Fibroblast of pulmonary artery (primary cell): ENCODE data around the gene SETD4.

Experiments
- DNase-seq: peaks from one replicate; pipeline ENCODE4 v3.0.0-alpha.2; 2010; ENCODE audit warnings: low read depth
- H3K4me3 ChIP-seq: replicated peaks from 2 replicates; pipeline ENCODE4 v1.5.1; 2011; ENCODE audit warnings: low read depth, mild to moderate bottlenecking, control low read depth, low read length, moderate library complexity
- TF ChIP-seq, protein P1 (sequence below): IDR thresholded peaks from 2 replicates; pipeline ENCODE4 v1.5.1; 2011; ENCODE audit warnings: mild to moderate bottlenecking, control low read depth, low read length, inconsistent platforms; ENCODE audit errors: missing control alignments

Gene SETD4

DNA sequence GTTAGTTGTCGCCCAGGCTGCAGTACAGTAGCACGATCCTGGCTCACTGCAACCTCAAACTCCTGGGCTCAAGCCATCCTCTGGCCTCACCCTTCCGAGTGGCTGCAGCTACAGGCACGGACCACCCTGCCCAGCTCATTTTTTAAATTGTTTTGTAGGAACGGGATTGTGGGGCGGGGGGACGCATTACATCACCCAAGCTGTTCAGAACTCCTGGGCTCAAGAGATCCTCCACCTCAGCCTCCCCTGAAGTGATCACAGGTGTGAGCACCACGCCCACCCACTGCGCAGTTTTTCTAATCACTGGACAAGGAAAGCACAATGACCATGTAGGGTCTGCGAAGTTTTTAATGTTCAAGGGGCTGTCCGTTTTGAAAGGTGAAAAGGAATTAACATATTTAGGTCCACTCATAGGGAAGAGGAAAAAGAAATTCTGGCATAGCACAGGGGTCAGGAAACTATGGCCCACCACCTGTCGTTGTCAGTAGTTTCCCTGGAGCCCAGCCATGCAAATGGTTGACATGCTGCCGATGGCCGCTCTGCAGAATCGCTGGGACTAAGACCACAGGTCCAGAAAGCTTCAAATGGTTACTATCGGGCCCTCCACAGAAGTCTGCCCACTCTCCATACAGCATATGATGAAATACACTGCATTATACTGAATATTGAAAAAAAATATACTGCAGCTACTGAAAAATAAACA, 26.0 kb downstream of the SETD4 start:
- DNase-seq = no peak
- TF ChIP-seq, protein P1, sequence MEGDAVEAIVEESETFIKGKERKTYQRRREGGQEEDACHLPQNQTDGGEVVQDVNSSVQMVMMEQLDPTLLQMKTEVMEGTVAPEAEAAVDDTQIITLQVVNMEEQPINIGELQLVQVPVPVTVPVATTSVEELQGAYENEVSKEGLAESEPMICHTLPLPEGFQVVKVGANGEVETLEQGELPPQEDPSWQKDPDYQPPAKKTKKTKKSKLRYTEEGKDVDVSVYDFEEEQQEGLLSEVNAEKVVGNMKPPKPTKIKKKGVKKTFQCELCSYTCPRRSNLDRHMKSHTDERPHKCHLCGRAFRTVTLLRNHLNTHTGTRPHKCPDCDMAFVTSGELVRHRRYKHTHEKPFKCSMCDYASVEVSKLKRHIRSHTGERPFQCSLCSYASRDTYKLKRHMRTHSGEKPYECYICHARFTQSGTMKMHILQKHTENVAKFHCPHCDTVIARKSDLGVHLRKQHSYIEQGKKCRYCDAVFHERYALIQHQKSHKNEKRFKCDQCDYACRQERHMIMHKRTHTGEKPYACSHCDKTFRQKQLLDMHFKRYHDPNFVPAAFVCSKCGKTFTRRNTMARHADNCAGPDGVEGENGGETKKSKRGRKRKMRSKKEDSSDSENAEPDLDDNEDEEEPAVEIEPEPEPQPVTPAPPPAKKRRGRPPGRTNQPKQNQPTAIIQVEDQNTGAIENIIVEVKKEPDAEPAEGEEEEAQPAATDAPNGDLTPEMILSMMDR = no peak
- no peak overlapping the region for H3K4me3 ChIP-seq

DNA sequence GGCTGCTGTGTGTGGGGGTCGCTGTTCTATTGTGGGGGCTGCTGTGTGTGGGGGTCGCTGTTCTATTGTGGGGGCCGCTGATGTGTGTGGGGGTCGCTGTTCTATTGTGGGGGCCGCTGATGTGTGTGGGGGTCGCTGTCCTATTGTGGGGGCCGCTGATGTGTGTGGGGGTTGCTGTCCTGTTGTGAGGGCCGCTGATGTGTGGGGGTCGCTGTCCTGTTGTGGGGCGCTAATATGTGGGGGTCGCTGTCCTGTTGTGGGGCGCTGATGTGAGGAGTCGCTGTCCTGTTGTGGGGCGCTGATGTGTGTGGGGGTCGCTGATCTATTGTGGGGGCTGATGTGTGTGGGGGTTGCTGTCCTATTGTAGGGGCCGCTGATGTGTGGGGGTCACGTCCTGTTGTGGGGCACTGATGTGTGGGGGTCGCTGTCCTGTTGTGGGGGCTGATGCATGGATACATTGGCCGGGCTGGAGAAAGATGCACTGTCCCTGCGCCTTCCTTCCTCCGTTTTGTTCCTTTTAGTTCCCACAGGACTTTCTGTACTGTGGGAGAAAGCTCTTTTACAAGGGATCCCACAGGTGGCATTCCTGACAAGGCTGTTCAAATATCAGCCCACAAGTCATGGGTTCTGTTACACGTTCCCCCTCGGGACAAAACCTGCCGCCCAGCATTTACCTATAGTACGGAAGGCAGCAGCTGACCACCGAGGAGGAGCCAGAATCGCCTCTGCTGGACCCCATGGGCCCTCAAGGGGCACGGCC, 27.5 kb downstream of the SETD4 start:
- H3K4me3 ChIP-seq = no peak overlapping the region
- TF ChIP-seq, protein P1 = no peak
- no peak for DNase-seq

DNA sequence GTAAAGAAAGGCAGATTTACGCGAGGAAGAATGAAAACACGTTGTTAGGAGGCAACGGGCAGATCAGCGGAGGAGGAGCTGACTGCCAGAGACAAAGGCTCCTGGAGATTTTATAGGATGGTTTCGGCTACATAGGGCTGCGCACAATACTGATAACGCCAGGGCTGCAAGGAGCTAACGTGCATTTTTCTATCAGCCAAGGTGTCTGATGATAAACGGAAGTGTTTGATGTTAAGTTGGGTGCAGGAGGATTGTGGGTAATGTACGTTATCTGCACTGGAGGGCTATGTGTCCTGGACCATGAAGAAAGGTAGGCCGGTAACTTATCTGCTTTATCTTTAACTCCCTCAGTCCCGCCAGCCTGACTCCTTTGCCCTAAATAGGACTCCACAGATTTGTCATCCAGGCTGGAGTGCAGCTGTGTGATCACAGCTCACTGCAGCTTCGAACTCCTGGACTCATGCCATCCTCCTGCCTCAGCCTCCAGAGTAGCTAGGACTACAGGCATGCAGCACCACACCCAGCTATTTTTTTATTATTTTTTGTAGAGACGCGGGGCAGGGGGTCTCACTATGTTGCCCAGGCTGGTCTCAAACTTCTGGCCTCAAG, 29.6 kb downstream of the SETD4 start:
- no peak overlapping the region for H3K4me3 ChIP-seq
- TF ChIP-seq, protein P1 = no peak
- peak; percentile 22 for DNase-seq

DNA sequence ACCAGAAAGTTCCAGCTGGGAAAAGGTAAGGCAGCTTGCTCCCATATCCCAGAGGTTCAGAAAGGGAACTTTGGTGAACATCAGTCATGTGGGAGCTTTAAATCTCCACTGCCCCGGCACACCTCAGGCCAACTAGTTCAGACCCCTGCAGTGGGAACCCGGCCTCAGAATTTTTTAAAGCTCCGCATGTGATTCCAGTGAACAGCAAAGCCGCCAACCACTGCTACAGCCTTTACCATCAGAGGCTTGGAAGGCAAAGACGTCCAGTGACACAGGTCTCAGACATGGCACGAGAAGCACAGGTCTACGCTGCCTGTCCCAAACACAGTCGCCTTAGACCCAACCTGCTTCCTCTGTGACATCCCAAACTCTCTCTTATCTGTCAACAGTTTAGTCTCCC, 31.0 kb downstream of the SETD4 start:
- DNase-seq = no peak
- TF ChIP-seq, protein P1 = no peak
- no peak overlapping the region for H3K4me3 ChIP-seq

DNA sequence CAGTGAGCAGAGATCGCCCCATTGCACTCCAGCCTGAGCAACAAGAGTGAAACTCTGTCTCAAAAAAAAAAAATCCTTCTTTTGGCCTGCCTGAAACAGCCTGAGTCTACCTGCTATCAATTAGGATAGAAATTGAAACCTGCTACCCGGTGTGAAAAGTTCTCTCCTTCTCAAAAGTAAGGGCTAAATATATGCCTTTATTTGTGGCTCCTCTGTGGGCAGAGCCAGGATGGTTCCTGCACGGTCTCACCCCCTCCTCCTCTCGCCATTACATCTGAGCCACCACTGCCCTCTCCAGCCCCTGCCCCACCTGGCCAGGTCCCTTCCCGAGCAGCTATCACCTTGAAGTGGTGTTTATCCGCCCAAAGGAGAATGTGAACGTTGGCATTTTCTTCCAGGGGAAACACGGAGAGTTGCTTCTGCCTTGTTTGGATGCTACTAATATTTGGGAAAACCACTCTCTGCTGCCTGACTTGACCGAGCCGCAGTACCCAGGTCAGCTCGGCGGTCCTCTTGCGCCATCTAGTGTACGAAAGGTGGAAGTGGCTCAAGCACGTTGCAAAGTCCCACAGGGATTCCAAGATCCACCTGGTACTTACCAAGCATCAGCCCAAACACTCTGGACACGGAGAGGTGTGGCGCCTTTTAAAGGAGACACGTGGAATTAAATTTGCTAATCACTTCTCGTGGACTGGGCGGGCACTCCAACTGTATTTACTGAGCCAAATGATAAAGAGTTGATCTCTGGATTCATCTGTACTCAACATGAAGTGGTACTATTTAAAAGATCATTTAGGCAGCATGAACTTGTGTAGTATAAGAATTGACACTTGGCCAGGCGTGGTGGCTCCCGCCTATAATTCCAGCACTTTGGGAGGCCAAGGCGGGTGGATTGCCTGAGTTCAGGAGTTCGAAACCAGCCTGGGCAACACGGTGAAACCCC, 31.9 kb downstream of the SETD4 start:
- no peak overlapping the region for H3K4me3 ChIP-seq
- TF ChIP-seq, protein P1 = peak; percentile 94
- peak; percentile 81 for DNase-seq

DNA sequence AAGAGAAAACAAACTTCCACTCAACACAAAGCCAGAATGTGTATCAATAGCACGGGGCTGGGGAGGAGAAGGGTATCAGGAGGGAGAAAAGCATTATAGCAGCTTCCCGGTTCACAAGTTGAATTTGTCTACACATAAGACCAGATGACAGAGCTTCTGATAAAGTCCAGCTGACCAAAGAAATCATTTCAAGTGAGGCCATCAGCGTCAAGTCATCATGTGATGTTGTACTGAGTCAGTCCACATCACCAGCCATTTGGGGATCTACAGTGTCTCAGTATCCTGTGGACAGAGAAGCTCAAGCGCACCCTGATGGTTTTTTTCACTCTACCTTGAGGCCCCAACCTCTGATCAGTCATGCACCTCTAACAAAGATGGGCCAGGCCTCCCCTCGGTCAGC, 33.0 kb downstream of the SETD4 start:
- TF ChIP-seq, protein P1 = no peak
- no peak overlapping the region for H3K4me3 ChIP-seq
- peak; percentile 25 for DNase-seq
